Uterus (tissue), 2 donors: ENCODE data around the gene BCL2L1.
"Not testable (repeated sequence)": the region's sequence is repeated elsewhere in the genome, so short reads cannot be mapped to it uniquely, and the experiment has no call there.

Experiments used
- POLR2A ChIP-seq, 2 donors: fragments of 450-650 bp; IDR thresholded peaks; one replicate each; pipeline ENCODE4 v1.6.1; 2016; ENCODE audit warnings: antibody characterized with exemption in 2 of 2, mild to moderate bottlenecking in 1 of 2, moderate library complexity in 1 of 2
- TF ChIP-seq, protein P1 (sequence below), 4 experiments: fragments of 200-600 bp in 2 of 4; fragments of 450-650 bp in 2 of 4; sonication (generic) in 2 of 4; IDR thresholded peaks; one replicate each; pipeline ENCODE4 v1.5.1; 2016 to 2019; ENCODE audit warnings: antibody characterized with exemption in 4 of 4, mild to moderate bottlenecking in 2 of 4, moderate library complexity in 1 of 4

DNA sequence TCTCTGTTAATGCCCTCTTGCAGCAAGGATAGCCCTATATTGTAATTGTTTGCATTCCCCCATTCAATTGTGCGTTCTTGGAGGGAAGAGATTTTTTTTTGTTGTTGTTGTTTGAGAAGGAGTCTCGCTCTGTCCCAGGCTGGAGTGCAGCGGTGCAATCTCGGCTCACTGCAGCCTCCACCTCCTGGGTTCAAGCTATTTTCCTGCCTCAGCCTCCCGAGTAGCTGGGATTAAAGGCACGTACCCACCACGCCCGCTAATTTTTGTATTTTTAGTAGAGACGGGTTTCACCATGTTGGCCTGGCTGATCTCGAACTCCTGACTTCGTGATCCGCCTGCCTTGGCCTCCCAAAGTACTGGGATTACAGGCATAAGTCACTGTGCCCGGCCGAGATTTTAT lies 24.4 kb upstream of the BCL2L1 start:
- TF ChIP-seq, protein P1, sequence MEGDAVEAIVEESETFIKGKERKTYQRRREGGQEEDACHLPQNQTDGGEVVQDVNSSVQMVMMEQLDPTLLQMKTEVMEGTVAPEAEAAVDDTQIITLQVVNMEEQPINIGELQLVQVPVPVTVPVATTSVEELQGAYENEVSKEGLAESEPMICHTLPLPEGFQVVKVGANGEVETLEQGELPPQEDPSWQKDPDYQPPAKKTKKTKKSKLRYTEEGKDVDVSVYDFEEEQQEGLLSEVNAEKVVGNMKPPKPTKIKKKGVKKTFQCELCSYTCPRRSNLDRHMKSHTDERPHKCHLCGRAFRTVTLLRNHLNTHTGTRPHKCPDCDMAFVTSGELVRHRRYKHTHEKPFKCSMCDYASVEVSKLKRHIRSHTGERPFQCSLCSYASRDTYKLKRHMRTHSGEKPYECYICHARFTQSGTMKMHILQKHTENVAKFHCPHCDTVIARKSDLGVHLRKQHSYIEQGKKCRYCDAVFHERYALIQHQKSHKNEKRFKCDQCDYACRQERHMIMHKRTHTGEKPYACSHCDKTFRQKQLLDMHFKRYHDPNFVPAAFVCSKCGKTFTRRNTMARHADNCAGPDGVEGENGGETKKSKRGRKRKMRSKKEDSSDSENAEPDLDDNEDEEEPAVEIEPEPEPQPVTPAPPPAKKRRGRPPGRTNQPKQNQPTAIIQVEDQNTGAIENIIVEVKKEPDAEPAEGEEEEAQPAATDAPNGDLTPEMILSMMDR (IDR thresholded peaks at IDR 0.05) = not testable (repeated sequence)
- not testable (repeated sequence) for TF ChIP-seq POLR2A (IDR thresholded peaks at IDR 0.05)
